Measurements from ENCODE around the gene PHF5A. TPM values are rescaled to one million over a fixed set of nuclear protein-coding genes. Genes with fewer than 3 reads are reported as not detected.
A peak's percentile ranks its signal among the peaks of the same experiment; 100 is the strongest.

The PHF5A gene
- total RNA-seq, 1 donor from 2014 or later, result 23.9 TPM

DNA sequence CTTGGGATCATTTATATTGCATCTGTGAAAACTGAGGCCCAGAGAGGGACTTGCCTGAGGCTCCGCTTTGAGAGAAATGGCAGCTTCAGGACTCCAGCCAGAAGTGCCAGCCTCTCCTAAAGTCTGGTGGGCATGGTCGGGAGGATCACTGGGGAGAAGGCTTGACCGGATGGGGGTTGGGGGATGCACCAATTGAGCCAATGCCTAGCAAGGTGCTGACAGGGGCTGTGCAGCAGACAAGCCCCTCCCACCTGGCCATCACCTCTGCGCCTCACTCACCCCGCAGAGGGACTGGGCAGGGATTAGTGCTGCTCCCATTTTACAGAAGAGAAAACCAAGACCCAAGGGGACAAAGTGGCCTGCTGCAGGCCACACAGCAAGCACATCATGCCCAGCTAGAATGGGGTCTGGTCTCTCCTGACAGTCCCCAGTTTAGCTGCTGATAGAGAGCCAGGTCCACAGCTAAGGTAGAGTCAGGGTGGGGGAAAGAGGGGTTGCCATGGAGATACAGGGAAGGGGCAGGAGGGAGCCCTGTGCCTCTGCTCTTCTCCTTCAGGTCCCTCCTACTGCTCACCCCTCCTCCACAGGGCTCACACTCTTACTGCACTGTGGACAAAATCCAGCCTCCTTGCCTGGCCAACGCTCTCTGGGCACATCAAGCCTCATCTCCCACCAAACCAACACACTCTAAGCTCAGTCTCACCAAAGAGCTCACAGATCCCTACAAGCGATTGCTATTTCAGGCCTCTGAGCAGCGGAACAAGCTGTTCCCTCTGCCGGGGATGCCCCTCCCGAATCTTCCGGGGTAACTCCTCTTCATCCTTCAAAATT, 57.3 kb downstream of the PHF5A start:
- Histone ChIP-seq H3K4me3 (peak overlapping the region; percentile 19), H3K9me3 (replicated peaks) (no peaks in the 10 kb centered on the region), H3K27ac (replicated peaks) (peak overlapping the region; percentile 100), H3K4me1 (peaks cover 69% of the 10 kb centered on the region), H3K36me3 (no peaks in the 10 kb centered on the region), H3K27me3 (ENCODE audit: low read depth) (no peaks in the 10 kb centered on the region)
- intact Hi-C loops (cut with micrococcal nuclease), result no loop called here
- DNase-seq, result peak; percentile 40
- TF ChIP-seq, protein P1, sequence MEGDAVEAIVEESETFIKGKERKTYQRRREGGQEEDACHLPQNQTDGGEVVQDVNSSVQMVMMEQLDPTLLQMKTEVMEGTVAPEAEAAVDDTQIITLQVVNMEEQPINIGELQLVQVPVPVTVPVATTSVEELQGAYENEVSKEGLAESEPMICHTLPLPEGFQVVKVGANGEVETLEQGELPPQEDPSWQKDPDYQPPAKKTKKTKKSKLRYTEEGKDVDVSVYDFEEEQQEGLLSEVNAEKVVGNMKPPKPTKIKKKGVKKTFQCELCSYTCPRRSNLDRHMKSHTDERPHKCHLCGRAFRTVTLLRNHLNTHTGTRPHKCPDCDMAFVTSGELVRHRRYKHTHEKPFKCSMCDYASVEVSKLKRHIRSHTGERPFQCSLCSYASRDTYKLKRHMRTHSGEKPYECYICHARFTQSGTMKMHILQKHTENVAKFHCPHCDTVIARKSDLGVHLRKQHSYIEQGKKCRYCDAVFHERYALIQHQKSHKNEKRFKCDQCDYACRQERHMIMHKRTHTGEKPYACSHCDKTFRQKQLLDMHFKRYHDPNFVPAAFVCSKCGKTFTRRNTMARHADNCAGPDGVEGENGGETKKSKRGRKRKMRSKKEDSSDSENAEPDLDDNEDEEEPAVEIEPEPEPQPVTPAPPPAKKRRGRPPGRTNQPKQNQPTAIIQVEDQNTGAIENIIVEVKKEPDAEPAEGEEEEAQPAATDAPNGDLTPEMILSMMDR (IDR thresholded peaks at IDR 0.05; ENCODE audit: borderline replicate concordance), result no peak

DNA sequence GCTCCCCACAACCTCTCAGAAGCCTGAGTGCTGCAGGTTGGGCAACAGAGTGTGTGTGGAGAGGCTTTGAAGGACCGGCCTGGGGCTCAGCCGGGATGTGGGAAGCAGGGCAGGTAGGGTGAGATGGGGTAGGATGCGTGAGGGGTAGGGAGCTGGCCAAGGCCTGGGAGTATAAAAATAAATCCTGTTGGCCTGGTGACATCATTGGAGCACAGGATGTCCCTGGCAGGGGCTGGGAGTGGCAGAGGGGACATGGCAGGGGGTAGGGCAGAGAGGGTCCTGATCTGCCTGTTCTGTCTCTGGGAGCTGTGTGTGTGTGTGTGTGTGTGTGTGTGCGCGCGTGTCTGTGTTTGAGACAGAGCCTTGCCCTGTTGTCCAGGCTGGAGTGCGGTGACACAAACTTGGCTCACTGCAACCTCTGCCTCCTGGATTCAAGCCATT, 58.2 kb downstream of the PHF5A start:
- H3K4me3 ChIP-seq, result no peak overlapping the region
- DNase-seq, result peak; percentile 69
- intact Hi-C loops (cut with micrococcal nuclease), result no loop called here
- no peaks in the 10 kb centered on the region for H3K27me3 ChIP-seq (ENCODE audit: low read depth)
- H3K4me1 ChIP-seq, result peaks cover 61% of the 10 kb centered on the region
- H3K27ac ChIP-seq (replicated peaks), result peak overlapping the region; percentile 100
- no peaks in the 10 kb centered on the region for H3K36me3 ChIP-seq
- TF ChIP-seq, protein P1 (IDR thresholded peaks at IDR 0.05; ENCODE audit: borderline replicate concordance), result no peak
- H3K9me3 ChIP-seq (replicated peaks), result no peaks in the 10 kb centered on the region

Other genes starting within 250 kb of the PHF5A start
- 10.3 TPM for gene CHADL, start 227.8 kb downstream of the PHF5A start, total RNA-seq
- 36.4 TPM for gene RANGAP1, start 182.5 kb downstream of the PHF5A start, total RNA-seq
- 39.1 TPM for gene ZC3H7B, start 167.2 kb downstream of the PHF5A start, total RNA-seq
- gene TEF, start 86.8 kb downstream of the PHF5A start, total RNA-seq, result 20.1 TPM
- 63.6 TPM for gene TOB2, start 21.9 kb downstream of the PHF5A start, total RNA-seq
- 851 TPM for gene ACO2, start 425 bp upstream of the PHF5A start, total RNA-seq
- gene POLR3H, start 75.8 kb upstream of the PHF5A start, total RNA-seq, result 15.8 TPM
- 301 TPM for gene CSDC2, start 92.3 kb upstream of the PHF5A start, total RNA-seq
- gene PMM1, start 121.1 kb upstream of the PHF5A start, total RNA-seq, result 18.4 TPM
- 46.2 TPM for gene DESI1, start 152.4 kb upstream of the PHF5A start, total RNA-seq
- gene XRCC6, start 152.6 kb upstream of the PHF5A start, total RNA-seq, result 155 TPM
- gene SNU13, start 220.2 kb upstream of the PHF5A start, total RNA-seq, result 197 TPM
- gene MEI1, start 230.8 kb upstream of the PHF5A start, total RNA-seq, result 0.74 TPM